IMR-90 (cell line): Measurements from ENCODE around the gene PLCG2. TPM values are rescaled to one million over a fixed set of nuclear protein-coding genes. Genes with fewer than 3 reads are reported as not detected.

Experiments used
- ATAC-seq: fragments of 200-7000 bp; cut with Tn5 transposase; 2 replicates; pipeline ENCODE4 v1.9.1; 2020; ENCODE audit warnings: low read depth, mild to moderate bottlenecking, moderate library complexity
- BruUV-seq: library from RNA; stranded (reverse); fragments of 400-500 nt; replicated peaks from 2 replicates; lab custom pipeline; 2021; lab: Mats Ljungman, UMichigan
- CTCF ChIA-PET: fragments of 300-600 bp; formaldehyde crosslinking; extraction: SDS; loops from one replicate; lab custom pipeline; 2021; ENCODE audit warnings: antibody characterized with exemption; lab: Yijun Ruan, JAX
- POLR2A ChIA-PET: fragments of 300-600 bp; sonication (Branson Sonifier 250); formaldehyde crosslinking; loops from one replicate; lab custom pipeline; 2022; ENCODE audit warnings: antibody characterized with exemption; ENCODE audit not compliant: unreplicated experiment; lab: Charles Lee
- DNase-seq: peaks from one replicate; pipeline ENCODE4 v3.0.0; 2013
- H2AFZ ChIP-seq: replicated peaks from 2 replicates; pipeline ENCODE3; 2013; ENCODE audit warnings: low read length, mild to moderate bottlenecking; ENCODE audit not compliant: poor library complexity
- H2AK5ac ChIP-seq: 2 replicates; pipeline ENCODE4 v1.6.1; 2013; ENCODE audit warnings: low read depth, low read length, inconsistent platforms
- H2AK9ac ChIP-seq: replicated peaks from 2 replicates; pipeline ENCODE3; 2013; ENCODE audit warnings: mild to moderate bottlenecking, low read depth, low read length, moderate library complexity; ENCODE audit not compliant: poor library complexity
- H2BK120ac ChIP-seq: 2 replicates; pipeline ENCODE4 v1.6.1; 2013; ENCODE audit warnings: low read depth, low read length, inconsistent platforms
- H2BK15ac ChIP-seq: 3 replicates; pipeline ENCODE4 v1.6.1; 2013; ENCODE audit warnings: low read depth, low read length, inconsistent platforms
- H2BK20ac ChIP-seq: 2 replicates; pipeline ENCODE4 v1.6.1; 2013; ENCODE audit warnings: low read depth, mild to moderate bottlenecking, inconsistent platforms, low read length, moderate library complexity
- H2BK5ac ChIP-seq: 2 replicates; pipeline ENCODE4 v1.6.1; 2013; ENCODE audit warnings: mild to moderate bottlenecking, low read depth, low read length, inconsistent platforms; ENCODE audit not compliant: poor library complexity, severe bottlenecking
- H3K14ac ChIP-seq: replicated peaks from 2 replicates; pipeline ENCODE4 v1.6.1; 2013; ENCODE audit warnings: low read depth, low read length, inconsistent platforms
- H3K18ac ChIP-seq: 2 replicates; pipeline ENCODE4 v1.6.1; 2013; ENCODE audit warnings: low read depth, low read length, control low read depth
- H3K23ac ChIP-seq: 2 replicates; pipeline ENCODE4 v1.6.1; 2013; ENCODE audit warnings: low read depth, low read length, inconsistent platforms
- H3K27ac ChIP-seq: 2 replicates; pipeline ENCODE4 v1.5.1; 2013; ENCODE audit warnings: mild to moderate bottlenecking, control low read depth, low read length; ENCODE audit not compliant: insufficient read depth
- H3K27me3 ChIP-seq: 2 replicates; pipeline ENCODE4 v1.6.1; 2013; ENCODE audit warnings: low read length; ENCODE audit not compliant: control insufficient read depth, insufficient read depth
- H3K36me3 ChIP-seq: 2 replicates; pipeline ENCODE4 v1.6.1; 2013; ENCODE audit warnings: low read length, mixed read lengths; ENCODE audit not compliant: control insufficient read depth, insufficient read depth
- H3K4ac ChIP-seq: 2 replicates; pipeline ENCODE4 v1.6.1; 2013; ENCODE audit warnings: low read depth, low read length, inconsistent platforms
- H3K4me1 ChIP-seq: 2 replicates; pipeline ENCODE4 v1.6.1; 2013; ENCODE audit warnings: low read length, mixed read lengths; ENCODE audit not compliant: control insufficient read depth, insufficient read depth
- H3K4me2 ChIP-seq: 2 replicates; pipeline ENCODE4 v1.6.1; 2013; ENCODE audit warnings: low read depth, mild to moderate bottlenecking, control low read depth, low read length, moderate library complexity
- H3K4me3 ChIP-seq: 2 replicates; pipeline ENCODE4 v1.5.1; 2013; ENCODE audit warnings: low read depth, mild to moderate bottlenecking, control low read depth, low read length, moderate library complexity; ENCODE audit not compliant: insufficient read depth
- H3K56ac ChIP-seq: 2 replicates; pipeline ENCODE4 v1.6.1; 2013; ENCODE audit warnings: low read length, inconsistent platforms; ENCODE audit not compliant: insufficient read depth; ENCODE audit errors: extremely low read depth
- H3K79me1 ChIP-seq, 2 experiments: 2 replicates each; pipeline ENCODE4 v1.6.1; 2013; ENCODE audit warnings: low read length in 2 of 2, inconsistent platforms in 1 of 2, low read depth in 1 of 2
- H3K9ac ChIP-seq: 2 replicates; pipeline ENCODE4 v1.6.1; 2013; ENCODE audit warnings: low read depth, low read length, control low read depth
- H3K9me1 ChIP-seq: 2 replicates; pipeline ENCODE4 v1.6.1; 2013; ENCODE audit warnings: low read length, inconsistent platforms; ENCODE audit not compliant: insufficient read depth
- H3K9me3 ChIP-seq: 2 replicates; pipeline ENCODE4 v1.6.1; 2013; ENCODE audit warnings: low read length; ENCODE audit not compliant: control insufficient read depth, insufficient read depth
- H4K20me1 ChIP-seq: 2 replicates; pipeline ENCODE4 v1.6.1; 2013; ENCODE audit warnings: low read length, inconsistent platforms; ENCODE audit not compliant: insufficient read depth
- H4K5ac ChIP-seq: 2 replicates; pipeline ENCODE4 v1.6.1; 2013; ENCODE audit warnings: mild to moderate bottlenecking, low read depth, low read length, control low read depth
- H4K8ac ChIP-seq, 2 experiments: 2 replicates each; pipeline ENCODE4 v1.6.1; 2013; ENCODE audit warnings: low read depth in 2 of 2, low read length in 2 of 2, control low read depth in 1 of 2, inconsistent platforms in 1 of 2
- H4K91ac ChIP-seq: 2 replicates; pipeline ENCODE4 v1.6.1; 2013; ENCODE audit warnings: low read depth, low read length, inconsistent platforms; ENCODE audit not compliant: insufficient read depth
- BHLHE40 ChIP-seq: fragments of 150-350 bp; IDR thresholded peaks from 2 replicates; pipeline ENCODE4 v1.6.1; 2016; ENCODE audit warnings: mild to moderate bottlenecking, low read depth, low read length
- CEBPB ChIP-seq: IDR thresholded peaks from 2 replicates; pipeline ENCODE4 v1.6.1; 2012; ENCODE audit warnings: low read depth, low read length, improper control_type of control experiment
- CHD1 ChIP-seq: IDR thresholded peaks from 2 replicates; pipeline ENCODE4 v1.6.1; 2012; ENCODE audit warnings: low read depth, low read length, improper control_type of control experiment
- CTCF ChIP-seq: conservative IDR thresholded peaks from 2 replicates; pipeline ENCODE4 v1.5.1; 2012; ENCODE audit warnings: mild to moderate bottlenecking, low read depth, low read length, improper control_type of control experiment
- ELK1 ChIP-seq: fragments of 150-350 bp; IDR thresholded peaks from 2 replicates; pipeline ENCODE4 v1.6.1; 2016; ENCODE audit warnings: low read depth, mild to moderate bottlenecking, low read length, moderate library complexity, borderline replicate concordance
- FOS ChIP-seq: fragments of 150-350 bp; IDR thresholded peaks from 2 replicates; pipeline ENCODE4 v1.6.1; 2016; ENCODE audit warnings: low read depth, low read length
- MAFK ChIP-seq: IDR thresholded peaks from 2 replicates; pipeline ENCODE4 v1.6.1; 2012; ENCODE audit warnings: low read depth, low read length, improper control_type of control experiment
- MAZ ChIP-seq: IDR thresholded peaks from 2 replicates; pipeline ENCODE4 v1.6.1; 2012; ENCODE audit warnings: low read depth, mild to moderate bottlenecking, low read length, improper control_type of control experiment, moderate library complexity, borderline replicate concordance
- NFE2L2 ChIP-seq: fragments of 150-350 bp; IDR thresholded peaks from 2 replicates; pipeline ENCODE4 v1.6.1; 2016; ENCODE audit warnings: low read depth, mild to moderate bottlenecking, low read length
- POLR2A ChIP-seq: IDR thresholded peaks from 2 replicates; pipeline ENCODE4 v1.6.1; 2012; ENCODE audit warnings: mild to moderate bottlenecking, low read depth, low read length
- RAD21 ChIP-seq: IDR thresholded peaks from 2 replicates; pipeline ENCODE4 v1.6.1; 2012; ENCODE audit warnings: low read length, improper control_type of control experiment
- SMC3 ChIP-seq: fragments of 150-350 bp; IDR thresholded peaks from 2 replicates; pipeline ENCODE4 v1.6.1; 2016; ENCODE audit warnings: low read depth, mild to moderate bottlenecking, antibody characterized with exemption, low read length, moderate library complexity
- USF2 ChIP-seq: fragments of 150-350 bp; IDR thresholded peaks from 2 replicates; pipeline ENCODE4 v1.6.1; 2017; ENCODE audit warnings: mild to moderate bottlenecking, antibody characterized with exemption, low read length, low read depth
- WGBS, 2 experiments: methylation state at CpG; one replicate each; pipeline versions ENCODE4 v1.1.5 to v1.1.7; 2013; ENCODE audit warnings: missing lambda C conversion rate in 2 of 2; ENCODE audit not compliant: insufficient read length in 1 of 2; ENCODE audit errors: extremely low coverage in 2 of 2; 5-methylcytosine and 5-hydroxymethylcytosine counted together
- dilution Hi-C: fragments of 300-500 bp; cut with HindIII; formaldehyde crosslinking; loops from one replicate; pipeline ENCODE4 v1.14.3; 2018; ENCODE audit warnings: low sequenced_read_pairs; ENCODE audit not compliant: unreplicated experiment
- in situ Hi-C: fragments of 300-500 bp; cut with MboI; formaldehyde crosslinking; loops from 3 replicates; pipeline ENCODE4 v1.14.3; 2019; ENCODE audit warnings: low sequenced_read_pairs, inconsistent platforms, mixed read lengths
- intact Hi-C: fragments of 100-400 bp; cut with micrococcal nuclease; formaldehyde crosslinking; loops from 2 replicates; pipeline ENCODE4 v1.10.0; 2022
- polyA plus RNA-seq, 3 experiments: library from polyadenylated mRNA; depleted of rRNA; stranded (reverse); fragments of >200 nt; gene quantifications; 2 replicates each; pipeline ENCODE4 v1.2.3, GENCODE V29; 2012; ENCODE audit warnings: low replicate concordance in 1 of 3
- total RNA-seq: library from RNA; depleted of rRNA; stranded (reverse); fragments of >200 nt; gene quantifications from 2 replicates; pipeline ENCODE4 v1.2.3, GENCODE V29; 2012

The PLCG2 gene
- total and polyA plus RNA-seq, 2 of the 4 experiments (the other 2 are of a cell fraction): 0.14 to 0.18 TPM

GRCh38 chr16:81863630-81864352 lies 84.7 kb downstream of the PLCG2 start:
- no peaks in the 10 kb centered on the region for H3K9me1 ChIP-seq
- 39% methylated on average over 3 of the region's 8 CpGs; no CpG with 5 or more reads in 1 of the 2 experiments for WGBS, 2 experiments
- H2AK9ac ChIP-seq: peak overlapping the region; percentile 24
- no peak overlapping the region for H3K4me3 ChIP-seq
- H3K4me1 ChIP-seq: no peaks in the 10 kb centered on the region
- in situ Hi-C loops (no loop called here), intact Hi-C loops (no loop called here), dilution Hi-C loops (no loop called here)
- H4K8ac ChIP-seq: no peak overlapping the region
- ChIA-PET POLR2A (no interaction called here), CTCF (interaction anchor here (0.6 kb wide), 1 partner anchor 126 kb away, joined by 6 read pairs; no protein-coding TSS in a partner anchor)
- no peak overlapping the region for H3K4ac ChIP-seq
- H3K27ac ChIP-seq: no peak overlapping the region
- no peaks in the 10 kb centered on the region for H3K79me1 ChIP-seq
- H3K9me3 ChIP-seq: no peaks in the 10 kb centered on the region
- H4K91ac ChIP-seq: no peak overlapping the region
- no peak overlapping the region for H2BK20ac ChIP-seq
- H3K56ac ChIP-seq: no peak overlapping the region
- no peak overlapping the region for H3K18ac ChIP-seq
- no peak overlapping the region for H3K4me2 ChIP-seq
- no peak for DNase-seq
- H4K20me1 ChIP-seq: no peaks in the 10 kb centered on the region
- H2BK120ac ChIP-seq: no peak overlapping the region
- BruUV-seq: no TSS peak
- no peaks in the 10 kb centered on the region for H3K36me3 ChIP-seq
- TF ChIP-seq CEBPB (no peak), RAD21 (no peak), ELK1 (no peak), MAZ (no peak), CHD1 (no peak), MAFK (no peak), NFE2L2 (no peak), POLR2A (no peak), USF2 (no peak), FOS (no peak), BHLHE40 (no peak), SMC3 (no peak), CTCF (no peak)
- H2BK15ac ChIP-seq: no peak overlapping the region
- H3K9ac ChIP-seq: no peak overlapping the region
- H4K5ac ChIP-seq: no peak overlapping the region
- H3K23ac ChIP-seq: no peak overlapping the region
- H2AK5ac ChIP-seq: no peak overlapping the region
- no peak overlapping the region for H2BK5ac ChIP-seq
- no peak overlapping the region for H3K14ac ChIP-seq
- H2AFZ ChIP-seq: no peak overlapping the region
- H3K27me3 ChIP-seq: peaks cover 11% of the 10 kb centered on the region
- no peak for ATAC-seq
